Bronchial epithelial cell (primary cell): ENCODE measurements around the gene PPIF. TPM values are rescaled to one million over a fixed set of nuclear protein-coding genes. Genes with fewer than 3 reads are reported as not detected.

Source experiments
- DNase-seq: peaks from one replicate; pipeline ENCODE4 v3.0.0-alpha.2; 2010; ENCODE audit warnings: low read depth
- FAIRE-seq: peaks from 2 replicates; lab custom pipeline; 2011; peaks lifted over from hg19 to GRCh38; lab: Jason Lieb, UNC
- H3K27me3 ChIP-seq: 2 replicates; pipeline ENCODE4 v1.5.1; 2011; ENCODE audit warnings: low read length; ENCODE audit not compliant: control insufficient read depth, insufficient read depth
- H3K36me3 ChIP-seq: 2 replicates; pipeline ENCODE4 v1.5.1; 2011; ENCODE audit warnings: low read length; ENCODE audit not compliant: control insufficient read depth, insufficient read depth
- H3K4me3 ChIP-seq: 2 replicates; pipeline ENCODE4 v1.5.1; 2011; ENCODE audit warnings: mild to moderate bottlenecking, low read depth, low read length, control low read depth
- total RNA-seq: library from RNA; depleted of rRNA; stranded (reverse); fragments of >200 nt; gene quantifications from 2 replicates; pipeline ENCODE4 v1.2.1, GENCODE V29; 2014
- TF ChIP-seq, protein P1 (sequence below): IDR thresholded peaks from 2 replicates; pipeline ENCODE4 v1.5.1; 2011; ENCODE audit warnings: mild to moderate bottlenecking, moderate library complexity, low read length, control low read depth, inconsistent platforms; ENCODE audit not compliant: insufficient read depth, severe bottlenecking

Gene PPIF
- total RNA-seq, 1 donor from 2014 or later = 27.1 TPM

DNA sequence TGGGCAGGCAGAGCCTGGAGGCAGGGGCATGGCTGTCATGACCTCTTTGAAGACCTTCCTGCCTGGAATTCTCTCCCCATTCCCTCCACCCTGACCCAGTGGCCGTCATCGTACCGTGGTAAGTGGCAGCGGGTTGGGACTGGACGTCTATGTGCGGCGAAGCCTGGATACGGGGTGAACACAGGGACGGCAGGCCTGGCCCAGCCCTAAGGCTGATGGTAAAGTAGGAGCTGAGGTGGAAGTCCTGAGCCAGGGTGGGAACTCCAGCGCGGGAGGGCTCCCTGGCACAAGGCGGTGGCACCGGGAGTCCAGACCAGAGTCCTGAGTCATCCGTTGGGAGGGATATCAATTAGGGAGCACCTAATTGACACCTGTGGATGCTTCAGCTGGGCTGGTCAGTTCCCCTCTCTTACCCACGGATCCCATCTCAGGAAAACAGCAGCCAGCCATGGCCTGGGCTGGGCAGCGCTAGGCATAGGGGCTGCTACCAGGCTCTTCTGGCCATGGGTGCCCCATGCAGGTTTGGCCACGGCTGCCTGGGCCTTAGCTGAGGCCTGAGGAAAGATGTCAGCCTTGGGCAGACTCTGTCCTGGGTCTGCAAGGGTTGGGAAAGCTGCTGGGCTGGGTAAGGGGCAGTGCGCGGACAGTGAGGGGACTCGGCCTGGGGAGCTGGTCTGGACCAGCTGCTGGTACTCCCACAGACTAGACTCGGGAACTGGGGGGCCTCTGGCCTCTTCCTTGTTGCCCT is 3.3 kb downstream of the PPIF start:
- DNase-seq = no peak
- Histone ChIP-seq H3K4me3 (no peak overlapping the region), H3K36me3 (peaks cover 35% of the 10 kb centered on the region)

DNA sequence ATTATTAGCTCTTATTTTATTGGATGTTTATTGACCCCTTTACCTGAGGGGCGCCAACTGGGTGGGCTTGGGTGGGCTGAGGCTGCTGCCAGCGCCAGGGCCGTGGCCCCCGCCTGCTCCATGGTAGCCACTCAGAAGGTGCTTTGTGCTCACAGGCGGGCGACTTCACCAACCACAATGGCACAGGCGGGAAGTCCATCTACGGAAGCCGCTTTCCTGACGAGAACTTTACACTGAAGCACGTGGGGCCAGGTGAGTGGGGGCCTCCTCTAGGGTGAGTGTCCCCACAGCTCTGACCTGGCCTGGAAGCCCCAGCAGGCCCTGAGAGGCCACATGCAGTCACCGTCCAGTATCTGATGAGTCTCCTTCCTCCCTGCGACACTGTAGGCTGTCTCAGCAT is 4.1 kb downstream of the PPIF start:
- peaks cover 35% of the 10 kb centered on the region for H3K36me3 ChIP-seq
- no peak for DNase-seq
- TF ChIP-seq, protein P1, sequence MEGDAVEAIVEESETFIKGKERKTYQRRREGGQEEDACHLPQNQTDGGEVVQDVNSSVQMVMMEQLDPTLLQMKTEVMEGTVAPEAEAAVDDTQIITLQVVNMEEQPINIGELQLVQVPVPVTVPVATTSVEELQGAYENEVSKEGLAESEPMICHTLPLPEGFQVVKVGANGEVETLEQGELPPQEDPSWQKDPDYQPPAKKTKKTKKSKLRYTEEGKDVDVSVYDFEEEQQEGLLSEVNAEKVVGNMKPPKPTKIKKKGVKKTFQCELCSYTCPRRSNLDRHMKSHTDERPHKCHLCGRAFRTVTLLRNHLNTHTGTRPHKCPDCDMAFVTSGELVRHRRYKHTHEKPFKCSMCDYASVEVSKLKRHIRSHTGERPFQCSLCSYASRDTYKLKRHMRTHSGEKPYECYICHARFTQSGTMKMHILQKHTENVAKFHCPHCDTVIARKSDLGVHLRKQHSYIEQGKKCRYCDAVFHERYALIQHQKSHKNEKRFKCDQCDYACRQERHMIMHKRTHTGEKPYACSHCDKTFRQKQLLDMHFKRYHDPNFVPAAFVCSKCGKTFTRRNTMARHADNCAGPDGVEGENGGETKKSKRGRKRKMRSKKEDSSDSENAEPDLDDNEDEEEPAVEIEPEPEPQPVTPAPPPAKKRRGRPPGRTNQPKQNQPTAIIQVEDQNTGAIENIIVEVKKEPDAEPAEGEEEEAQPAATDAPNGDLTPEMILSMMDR = no peak
- FAIRE-seq = no peak
- H3K4me3 ChIP-seq = no peak overlapping the region
- no peaks in the 10 kb centered on the region for H3K27me3 ChIP-seq

More for the DNA sequence above, 3.3 kb downstream of the PPIF start:
- no peak for FAIRE-seq
- no peaks in the 10 kb centered on the region for H3K27me3 ChIP-seq
- TF ChIP-seq, protein P1 = no peak

DNA sequence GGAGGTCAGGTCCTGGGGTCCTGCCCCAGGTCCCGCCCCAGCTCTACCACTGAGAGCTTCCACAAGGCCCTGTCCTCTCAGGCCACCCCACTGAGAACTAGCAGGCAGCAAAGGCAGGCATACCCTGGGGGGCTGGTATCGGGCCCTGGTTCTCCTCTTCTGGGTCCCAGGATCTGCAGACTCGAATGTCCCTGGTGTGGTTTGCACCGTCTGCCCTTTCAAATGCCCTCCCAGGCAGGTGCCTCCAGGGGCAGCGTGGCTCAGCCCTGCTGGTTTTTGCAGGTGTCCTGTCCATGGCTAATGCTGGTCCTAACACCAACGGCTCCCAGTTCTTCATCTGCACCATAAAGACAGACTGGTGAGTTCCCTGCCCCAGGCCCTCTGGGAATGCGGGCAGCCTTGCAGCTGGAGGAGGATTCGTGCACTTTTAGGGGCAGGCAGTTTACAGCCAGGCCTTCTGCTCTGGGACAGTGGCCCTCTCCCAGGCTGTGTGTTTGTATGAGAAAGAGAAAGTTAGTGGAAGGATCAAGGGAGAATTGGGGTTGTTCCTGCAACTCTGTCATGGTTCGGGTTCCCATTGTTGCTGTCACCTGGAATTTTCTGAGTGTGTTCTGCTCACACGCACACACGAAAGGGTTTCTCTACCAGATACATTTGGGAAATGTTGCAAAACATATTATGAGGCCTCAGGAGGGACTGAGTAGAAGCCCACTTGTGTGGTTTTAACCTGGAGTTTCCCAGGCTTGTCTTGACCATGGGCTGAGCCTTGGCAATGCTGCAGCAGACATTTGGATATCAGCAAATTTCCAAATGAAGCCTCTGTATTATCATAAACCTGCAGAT is 5.0 kb downstream of the PPIF start:
- TF ChIP-seq, protein P1 = no peak
- no peak for DNase-seq
- Histone ChIP-seq H3K4me3 (no peak overlapping the region), H3K36me3 (peaks cover 35% of the 10 kb centered on the region), H3K27me3 (no peaks in the 10 kb centered on the region)
- FAIRE-seq = no peak

DNA sequence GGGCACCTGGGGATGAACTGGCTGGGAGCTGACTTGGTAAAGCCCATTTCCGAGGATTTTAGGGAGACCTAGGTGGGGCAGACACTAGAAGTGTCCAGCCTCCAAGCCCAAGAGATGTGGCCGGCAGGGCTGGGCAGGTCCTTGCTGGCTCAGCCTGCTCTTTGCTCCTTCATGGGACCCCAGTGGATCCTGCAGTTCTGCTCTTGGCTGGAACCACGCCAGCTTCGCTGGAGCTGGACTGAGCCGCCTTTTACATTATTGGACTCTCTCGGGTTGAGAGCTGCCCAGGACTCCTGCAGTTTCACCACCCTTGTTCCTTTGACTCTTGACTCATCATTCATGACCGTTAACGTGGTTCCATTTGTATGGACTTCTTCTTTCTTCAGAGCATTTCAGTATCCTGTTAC is 5.7 kb downstream of the PPIF start:
- TF ChIP-seq, protein P1 = no peak
- no peak overlapping the region for H3K4me3 ChIP-seq
- FAIRE-seq (no peak), DNase-seq (no peak)
- H3K36me3 ChIP-seq = peaks cover 35% of the 10 kb centered on the region
- H3K27me3 ChIP-seq = no peaks in the 10 kb centered on the region

DNA sequence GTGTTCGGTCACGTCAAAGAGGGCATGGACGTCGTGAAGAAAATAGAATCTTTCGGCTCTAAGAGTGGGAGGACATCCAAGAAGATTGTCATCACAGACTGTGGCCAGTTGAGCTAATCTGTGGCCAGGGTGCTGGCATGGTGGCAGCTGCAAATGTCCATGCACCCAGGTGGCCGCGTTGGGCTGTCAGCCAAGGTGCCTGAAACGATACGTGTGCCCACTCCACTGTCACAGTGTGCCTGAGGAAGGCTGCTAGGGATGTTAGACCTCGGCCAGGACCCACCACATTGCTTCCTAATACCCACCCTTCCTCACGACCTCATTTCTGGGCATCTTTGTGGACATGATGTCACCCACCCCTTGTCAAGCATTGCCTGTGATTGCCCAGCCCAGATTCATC is 6.5 kb downstream of the PPIF start:
- H3K36me3 ChIP-seq = peaks cover 35% of the 10 kb centered on the region
- DNase-seq (no peak), FAIRE-seq (no peak)
- H3K4me3 ChIP-seq = no peak overlapping the region
- TF ChIP-seq, protein P1 = no peak
- no peaks in the 10 kb centered on the region for H3K27me3 ChIP-seq
